CD4-positive, alpha-beta T cell treated with Interleukin-12 subunit alpha and Interleukin-12 subunit beta, for 1 hour (primary cell): ENCODE results near the gene NDUFB1.

Experiments used
- DNase-seq: peaks from one replicate; pipeline ENCODE4 v3.0.0-alpha.2; 2020

Gene NDUFB1

DNA sequence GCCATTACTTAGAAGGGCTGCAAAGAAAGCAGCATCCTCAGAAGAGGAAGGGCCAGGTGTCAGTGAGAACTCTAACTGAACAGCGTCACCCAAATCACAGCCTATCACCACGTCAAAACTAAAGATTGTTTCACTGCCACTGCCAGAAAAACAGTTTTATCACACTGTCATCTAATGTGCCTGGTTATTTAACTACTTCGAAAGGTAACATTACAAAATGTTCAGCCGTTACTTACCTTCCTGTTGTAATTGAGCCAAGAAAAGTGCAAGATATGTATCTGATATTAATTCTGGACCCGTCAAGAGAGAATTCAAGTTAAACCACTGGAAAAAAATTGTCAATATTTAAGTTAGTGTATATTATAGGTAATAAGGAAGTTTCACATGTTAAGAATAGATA is 33.0 kb downstream of the NDUFB1 start:
- no peak for DNase-seq

GRCh38 chr14:92074555-92074954 is 47.0 kb downstream of the NDUFB1 start:
- no peak for DNase-seq
